Breast epithelium (tissue), 3 donors: ENCODE results near the gene HM13.

Source experiments
- POLR2A ChIP-seq: fragments of 450-650 bp; IDR thresholded peaks from one replicate; pipeline ENCODE4 v1.6.1; 2016; ENCODE audit warnings: antibody characterized with exemption, mild to moderate bottlenecking, moderate library complexity
- POLR2AphosphoS5 ChIP-seq, 3 donors: sonication (generic); formaldehyde crosslinking; IDR thresholded peaks; one replicate each; pipeline ENCODE4 v1.6.1; 2017; ENCODE audit warnings: antibody characterized with exemption in 3 of 3
- TF ChIP-seq, protein P1 (sequence below), 3 donors: fragments of 450-650 bp; IDR thresholded peaks; one replicate each; pipeline ENCODE4 v1.5.1; 2016 to 2017; ENCODE audit warnings: antibody characterized with exemption in 3 of 3, mild to moderate bottlenecking in 3 of 3, moderate library complexity in 3 of 3

DNA sequence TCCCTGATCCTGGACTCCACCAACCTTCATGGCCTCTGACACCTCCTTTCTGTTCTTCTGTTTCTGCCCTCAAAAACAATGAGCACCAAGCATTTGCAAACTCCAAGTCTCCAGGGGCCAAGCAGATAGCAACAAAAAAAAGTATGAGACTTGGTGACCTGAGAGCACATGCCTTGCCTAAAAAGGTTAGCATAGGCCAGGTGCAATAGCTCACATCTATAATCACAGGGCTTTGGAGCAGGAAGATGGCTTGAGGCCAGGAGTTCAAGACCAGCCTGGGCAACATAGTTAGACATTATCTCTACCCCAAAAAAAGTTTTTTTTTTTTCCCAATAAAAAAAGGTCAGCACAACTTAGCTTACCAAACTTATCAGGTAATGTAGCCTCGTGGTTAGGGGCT, 13.7 kb upstream of the HM13 start:
- TF ChIP-seq, protein P1, sequence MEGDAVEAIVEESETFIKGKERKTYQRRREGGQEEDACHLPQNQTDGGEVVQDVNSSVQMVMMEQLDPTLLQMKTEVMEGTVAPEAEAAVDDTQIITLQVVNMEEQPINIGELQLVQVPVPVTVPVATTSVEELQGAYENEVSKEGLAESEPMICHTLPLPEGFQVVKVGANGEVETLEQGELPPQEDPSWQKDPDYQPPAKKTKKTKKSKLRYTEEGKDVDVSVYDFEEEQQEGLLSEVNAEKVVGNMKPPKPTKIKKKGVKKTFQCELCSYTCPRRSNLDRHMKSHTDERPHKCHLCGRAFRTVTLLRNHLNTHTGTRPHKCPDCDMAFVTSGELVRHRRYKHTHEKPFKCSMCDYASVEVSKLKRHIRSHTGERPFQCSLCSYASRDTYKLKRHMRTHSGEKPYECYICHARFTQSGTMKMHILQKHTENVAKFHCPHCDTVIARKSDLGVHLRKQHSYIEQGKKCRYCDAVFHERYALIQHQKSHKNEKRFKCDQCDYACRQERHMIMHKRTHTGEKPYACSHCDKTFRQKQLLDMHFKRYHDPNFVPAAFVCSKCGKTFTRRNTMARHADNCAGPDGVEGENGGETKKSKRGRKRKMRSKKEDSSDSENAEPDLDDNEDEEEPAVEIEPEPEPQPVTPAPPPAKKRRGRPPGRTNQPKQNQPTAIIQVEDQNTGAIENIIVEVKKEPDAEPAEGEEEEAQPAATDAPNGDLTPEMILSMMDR (IDR thresholded peaks at IDR 0.05) = no peak
- TF ChIP-seq POLR2A (no peak), POLR2AphosphoS5 (IDR thresholded peaks at IDR 0.05) (no peak)
